Sigmoid colon (tissue), 4 donors: ENCODE data around the gene SMIM1.

Experiments used
- CTCF ChIP-seq, 4 experiments: fragments of 450-650 bp in 3 of 4; fragments of 200-600 bp in 1 of 4; IDR thresholded peaks; one replicate each; pipeline ENCODE4 v1.5.1; 2016 to 2019; ENCODE audit warnings: antibody characterized with exemption in 4 of 4, mild to moderate bottlenecking in 3 of 4, moderate library complexity in 2 of 4
- POLR2AphosphoS5 ChIP-seq, 4 donors: sonication (generic); formaldehyde crosslinking; IDR thresholded peaks; one replicate each; pipeline ENCODE4 v1.6.1; 2017; ENCODE audit warnings: antibody characterized with exemption in 4 of 4

- no peak for TF ChIP-seq POLR2AphosphoS5 (IDR thresholded peaks at IDR 0.05)
- TF ChIP-seq CTCF (IDR thresholded peaks at IDR 0.05), result no peak
Observed at GRCh38 chr1:3733094-3733882, 39.3 kb upstream of the SMIM1 start.
